SK-N-SH (cell line): ENCODE measurements around the gene MRPS2. TPM values are rescaled to one million over a fixed set of nuclear protein-coding genes. Genes with fewer than 3 reads are reported as not detected.
"Not testable (repeated sequence)": the region's sequence is repeated elsewhere in the genome, so short reads cannot be mapped to it uniquely, and the experiment has no call there.

ENCODE experiments used
- CTCF ChIA-PET: fragments of 300-600, 350-600 bp; formaldehyde crosslinking; extraction: SDS; loops from one replicate; lab custom pipeline; 2021; lab: Yijun Ruan, JAX
- POLR2A ChIA-PET: fragments of 350-600 bp; sonication (Branson Sonifier 250); formaldehyde crosslinking; extraction: SDS; loops from one replicate; lab custom pipeline; 2020; ENCODE audit warnings: antibody characterized with exemption, inconsistent platforms; lab: Yijun Ruan, JAX
- DNase-seq: peaks from one replicate; pipeline ENCODE4 v3.0.0; 2012
- H2AFZ ChIP-seq: fragments of 200-600 bp; sonication (generic); 2 replicates; pipeline ENCODE4 v1.8.1; 2016; ENCODE audit warnings: antibody characterized with exemption, mild to moderate bottlenecking, low read depth
- H3F3A ChIP-seq: fragments of 200-600 bp; sonication (generic); replicated peaks from 2 replicates; pipeline ENCODE3; 2016; ENCODE audit warnings: antibody characterized with exemption, mild to moderate bottlenecking; ENCODE audit not compliant: insufficient read depth
- H3K27ac ChIP-seq, 2 experiments: fragments of 200-500 bp in 1 of 2; fragments of 200-600 bp in 1 of 2; sonication (Bioruptor generic) in 1 of 2; sonication (generic), shearing (Covaris generic) in 1 of 2; 2 replicates each; pipeline versions ENCODE4 v1.5.1 to v1.6.1; 2014 to 2016; ENCODE audit warnings: low read depth in 2 of 2, inconsistent platforms in 1 of 2, low read length in 1 of 2, mild to moderate bottlenecking in 1 of 2, mixed read lengths in 1 of 2
- H3K27me3 ChIP-seq: fragments of 200-600 bp; sonication (generic), shearing (Covaris generic); 2 replicates; pipeline ENCODE4 v1.6.1; 2016; ENCODE audit warnings: mixed run types; ENCODE audit not compliant: insufficient read depth
- H3K36me3 ChIP-seq, 2 experiments: fragments of 200-500 bp in 1 of 2; fragments of 200-600 bp in 1 of 2; sonication (Bioruptor generic) in 1 of 2; sonication (generic) in 1 of 2; replicated peaks in 1 of 2; 2 replicates each; pipeline versions ENCODE3 to v1.5.1; 2014 to 2016; ENCODE audit warnings: low read length in 1 of 2, mild to moderate bottlenecking in 1 of 2; ENCODE audit not compliant: insufficient read depth in 2 of 2, control insufficient read depth in 1 of 2
- H3K4me1 ChIP-seq, 2 experiments: fragments of 200-500 bp in 1 of 2; fragments of 200-600 bp in 1 of 2; sonication (Bioruptor generic) in 1 of 2; sonication (generic), shearing (Covaris generic) in 1 of 2; 2 replicates each; pipeline versions ENCODE4 v1.5.1 to v1.6.1; 2014 to 2016; ENCODE audit warnings: low read depth in 1 of 2, low read length in 1 of 2, mixed run types in 1 of 2; ENCODE audit not compliant: insufficient read depth in 2 of 2, control insufficient read depth in 1 of 2
- H3K4me2 ChIP-seq: fragments of 200-600 bp; sonication (generic), shearing (Covaris generic); 2 replicates; pipeline ENCODE4 v1.6.1; 2017; ENCODE audit warnings: mixed run types
- H3K4me3 ChIP-seq, 2 experiments: fragments of 200-500 bp in 1 of 2; fragments of 200-600 bp in 1 of 2; sonication (Bioruptor generic) in 1 of 2; sonication (generic), shearing (Covaris generic) in 1 of 2; 2 replicates each; pipeline versions ENCODE4 v1.5.1 to v1.8.1; 2014 to 2016; ENCODE audit warnings: low read depth in 2 of 2, inconsistent platforms in 1 of 2, low read length in 1 of 2, mild to moderate bottlenecking in 1 of 2, mixed read lengths in 1 of 2, moderate library complexity in 1 of 2
- H3K79me2 ChIP-seq: fragments of 200-600 bp; sonication (generic); 2 replicates; pipeline ENCODE4 v1.8.1; 2017; ENCODE audit warnings: mild to moderate bottlenecking; ENCODE audit not compliant: insufficient read depth
- H3K9ac ChIP-seq: fragments of 200-600 bp; sonication (generic); 2 replicates; pipeline ENCODE4 v1.6.1; 2017; ENCODE audit warnings: mixed run types
- H3K9me2 ChIP-seq: fragments of 200-600 bp; sonication (generic); 2 replicates; pipeline ENCODE4 v1.6.1; 2017; ENCODE audit warnings: mixed run types
- H3K9me3 ChIP-seq: fragments of 200-600 bp; sonication (generic); 2 replicates; pipeline ENCODE4 v1.6.1; 2017; ENCODE audit warnings: mixed run types, mild to moderate bottlenecking, moderate library complexity
- H4K20me1 ChIP-seq: fragments of 200-600 bp; sonication (generic); 2 replicates; pipeline ENCODE4 v1.6.1; 2017; ENCODE audit warnings: mild to moderate bottlenecking, mixed run types; ENCODE audit not compliant: insufficient read depth
- CHD2 ChIP-seq: fragments of 150-350 bp; IDR thresholded peaks from 2 replicates; pipeline ENCODE4 v1.6.1; 2018; ENCODE audit warnings: low read length; ENCODE audit not compliant: partially characterized antibody
- ELF1 ChIP-seq: IDR thresholded peaks from 2 replicates; pipeline ENCODE4 v1.4.0; 2012
- FOXM1 ChIP-seq: IDR thresholded peaks from 2 replicates; pipeline ENCODE4 v1.4.0; 2012; ENCODE audit warnings: low read depth, mild to moderate bottlenecking
- GATA2 ChIP-seq: sonication (generic); formaldehyde crosslinking; IDR thresholded peaks from 2 replicates; pipeline ENCODE4 v1.5.0; 2020; ENCODE audit warnings: mild to moderate bottlenecking, missing genetic modification reagents
- JUND ChIP-seq: IDR thresholded peaks from 2 replicates; pipeline ENCODE4 v1.4.0; 2012
- MAX ChIP-seq: IDR thresholded peaks from 2 replicates; pipeline ENCODE4 v1.4.0; 2012; ENCODE audit warnings: low read depth
- NFIC ChIP-seq: IDR thresholded peaks from 2 replicates; pipeline ENCODE4 v1.4.0; 2012; ENCODE audit warnings: borderline replicate concordance
- POLR2AphosphoS5 ChIP-seq: IDR thresholded peaks from 2 replicates; pipeline ENCODE4 v1.6.1; 2012; ENCODE audit warnings: low read depth, low read length
- RAD21 ChIP-seq: IDR thresholded peaks from 2 replicates; pipeline ENCODE4 v1.6.1; 2012; ENCODE audit warnings: mild to moderate bottlenecking, low read length
- RCOR1 ChIP-seq: fragments of 150-350 bp; IDR thresholded peaks from 2 replicates; pipeline ENCODE4 v1.6.1; 2017; ENCODE audit warnings: antibody characterized with exemption, low read length
- RFX5 ChIP-seq: IDR thresholded peaks from 2 replicates; pipeline ENCODE4 v1.6.1; 2012; ENCODE audit warnings: mild to moderate bottlenecking, improper control_type of control experiment, low read length
- USF2 ChIP-seq: fragments of 150-350 bp; IDR thresholded peaks from 2 replicates; pipeline ENCODE4 v1.6.1; 2017; ENCODE audit warnings: antibody characterized with exemption, low read length, low read depth, borderline replicate concordance
- WGBS: methylation state at CpG from one replicate; pipeline ENCODE4 v1.1.6; 2017; ENCODE audit warnings: low lambda C conversion rate; 5-methylcytosine and 5-hydroxymethylcytosine counted together
- polyA plus RNA-seq, 3 experiments: library from polyadenylated mRNA; depleted of rRNA; stranded (reverse); fragments of >200 nt; gene quantifications; 2 replicates each; pipeline ENCODE4 v1.2.3, GENCODE V29; 2012
- TF ChIP-seq, protein P1 (sequence below): fragments of 200-600 bp; sonication (generic); IDR thresholded peaks from 2 replicates; pipeline ENCODE4 v1.6.1; 2017; ENCODE audit warnings: antibody characterized with exemption, mild to moderate bottlenecking, moderate library complexity
- TF ChIP-seq, protein P2 (sequence below): IDR thresholded peaks from 2 replicates; pipeline ENCODE4 v1.4.0; 2012; ENCODE audit warnings: low read depth, borderline replicate concordance
- TF ChIP-seq, protein P3 (sequence below): fragments of 150-350 bp; IDR thresholded peaks from 2 replicates; pipeline ENCODE4 v1.6.1; 2016; ENCODE audit warnings: mild to moderate bottlenecking, low read depth, low read length
- TF ChIP-seq, protein P4 (sequence below): IDR thresholded peaks from 2 replicates; pipeline ENCODE4 v1.4.0; 2012; ENCODE audit warnings: low read depth, borderline replicate concordance

The MRPS2 gene
- polyA plus RNA-seq, 1 of the 3 experiments (the other 2 are of a cell fraction) = 113 TPM

GRCh38 chr9:135546792-135547617, 46.5 kb downstream of the MRPS2 start:
- H3K9me3 ChIP-seq, CTCF ChIA-PET, H3K9ac ChIP-seq, H3K36me3 ChIP-seq, H3K4me2 ChIP-seq, DNase-seq, H3K4me3 ChIP-seq, H3F3A ChIP-seq, H3K79me2 ChIP-seq, H4K20me1 ChIP-seq, H3K4me1 ChIP-seq, H3K27ac ChIP-seq, H3K9me2 ChIP-seq, H3K27me3 ChIP-seq, H2AFZ ChIP-seq, POLR2A ChIA-PET: not testable (repeated sequence)
- 55% methylated on average over 12 of the region's 21 CpGs for WGBS

DNA sequence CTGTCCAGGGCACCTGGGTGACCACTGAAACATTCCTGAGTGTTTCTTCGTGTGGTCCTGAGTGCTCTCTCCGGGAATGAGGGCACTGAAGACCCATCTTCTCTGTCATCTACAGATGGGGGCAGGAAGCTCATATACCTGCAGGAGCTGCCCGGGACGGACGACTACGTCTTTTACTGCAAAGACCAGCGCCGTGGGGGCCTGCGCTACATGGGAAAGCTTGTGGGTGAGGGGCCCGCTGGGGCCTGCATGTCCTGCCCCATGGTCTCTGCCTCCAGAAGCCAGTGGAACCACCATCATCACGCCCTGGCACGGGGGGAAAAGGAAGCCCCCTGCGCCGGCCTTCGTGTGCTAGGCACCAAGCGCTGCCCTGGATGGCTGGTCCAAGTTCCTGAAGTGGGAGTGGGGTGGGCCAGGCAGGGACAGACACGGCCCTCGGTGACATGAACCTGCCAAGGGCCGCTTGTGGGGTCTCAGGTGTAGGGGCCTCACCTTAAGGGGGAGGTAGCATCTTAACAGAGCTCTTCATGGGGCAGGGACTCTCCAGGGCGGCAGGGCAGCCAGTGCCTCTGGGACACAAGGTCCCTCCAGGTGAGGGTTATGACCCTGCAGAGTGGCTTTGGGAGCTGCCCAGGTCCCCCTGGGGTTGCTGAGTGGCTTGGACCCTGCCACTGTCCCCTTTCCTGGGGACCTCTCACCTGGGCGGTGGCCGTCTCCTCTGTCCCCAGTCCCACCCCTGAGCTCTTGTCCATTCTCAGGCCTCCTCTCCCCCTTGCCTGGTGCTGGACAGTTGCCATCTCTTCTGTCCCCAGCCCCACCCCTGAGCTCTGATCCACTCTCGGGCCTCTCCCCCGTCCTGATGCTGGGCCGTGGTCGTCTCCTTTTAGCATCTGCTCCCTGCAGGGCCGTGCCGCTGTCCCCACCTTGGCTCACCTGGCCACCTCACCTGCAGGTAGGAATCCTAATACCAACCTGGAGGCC, 47.6 kb downstream of the MRPS2 start:
- WGBS = 62% methylated on average over 22 of the region's 28 CpGs
- Histone ChIP-seq H3F3A (no peaks in the 10 kb centered on the region), H3K9me3 (no peaks in the 10 kb centered on the region), H3K27ac (no peak overlapping the region), H3K4me2 (no peak overlapping the region), H3K27me3 (no peaks in the 10 kb centered on the region), H3K79me2 (no peaks in the 10 kb centered on the region), H3K36me3 (no peaks in the 10 kb centered on the region), H2AFZ (no peak overlapping the region), H3K4me1 (no peaks in the 10 kb centered on the region), H3K4me3 (no peak overlapping the region), H3K9ac (no peak overlapping the region), H4K20me1 (no peaks in the 10 kb centered on the region), H3K9me2 (no peaks in the 10 kb centered on the region)
- DNase-seq = no peak
- ChIA-PET POLR2A (no interaction called here), CTCF (no interaction called here)
- TF ChIP-seq RFX5 (no peak), POLR2AphosphoS5 (no peak), MAX (no peak), USF2 (no peak), CHD2 (no peak), ELF1 (no peak), GATA2 (no peak), FOXM1 (no peak), NFIC (no peak), JUND (no peak), RAD21 (no peak), RCOR1 (no peak)
- TF ChIP-seq, protein P1, sequence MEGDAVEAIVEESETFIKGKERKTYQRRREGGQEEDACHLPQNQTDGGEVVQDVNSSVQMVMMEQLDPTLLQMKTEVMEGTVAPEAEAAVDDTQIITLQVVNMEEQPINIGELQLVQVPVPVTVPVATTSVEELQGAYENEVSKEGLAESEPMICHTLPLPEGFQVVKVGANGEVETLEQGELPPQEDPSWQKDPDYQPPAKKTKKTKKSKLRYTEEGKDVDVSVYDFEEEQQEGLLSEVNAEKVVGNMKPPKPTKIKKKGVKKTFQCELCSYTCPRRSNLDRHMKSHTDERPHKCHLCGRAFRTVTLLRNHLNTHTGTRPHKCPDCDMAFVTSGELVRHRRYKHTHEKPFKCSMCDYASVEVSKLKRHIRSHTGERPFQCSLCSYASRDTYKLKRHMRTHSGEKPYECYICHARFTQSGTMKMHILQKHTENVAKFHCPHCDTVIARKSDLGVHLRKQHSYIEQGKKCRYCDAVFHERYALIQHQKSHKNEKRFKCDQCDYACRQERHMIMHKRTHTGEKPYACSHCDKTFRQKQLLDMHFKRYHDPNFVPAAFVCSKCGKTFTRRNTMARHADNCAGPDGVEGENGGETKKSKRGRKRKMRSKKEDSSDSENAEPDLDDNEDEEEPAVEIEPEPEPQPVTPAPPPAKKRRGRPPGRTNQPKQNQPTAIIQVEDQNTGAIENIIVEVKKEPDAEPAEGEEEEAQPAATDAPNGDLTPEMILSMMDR = no peak
- TF ChIP-seq, protein P2, sequence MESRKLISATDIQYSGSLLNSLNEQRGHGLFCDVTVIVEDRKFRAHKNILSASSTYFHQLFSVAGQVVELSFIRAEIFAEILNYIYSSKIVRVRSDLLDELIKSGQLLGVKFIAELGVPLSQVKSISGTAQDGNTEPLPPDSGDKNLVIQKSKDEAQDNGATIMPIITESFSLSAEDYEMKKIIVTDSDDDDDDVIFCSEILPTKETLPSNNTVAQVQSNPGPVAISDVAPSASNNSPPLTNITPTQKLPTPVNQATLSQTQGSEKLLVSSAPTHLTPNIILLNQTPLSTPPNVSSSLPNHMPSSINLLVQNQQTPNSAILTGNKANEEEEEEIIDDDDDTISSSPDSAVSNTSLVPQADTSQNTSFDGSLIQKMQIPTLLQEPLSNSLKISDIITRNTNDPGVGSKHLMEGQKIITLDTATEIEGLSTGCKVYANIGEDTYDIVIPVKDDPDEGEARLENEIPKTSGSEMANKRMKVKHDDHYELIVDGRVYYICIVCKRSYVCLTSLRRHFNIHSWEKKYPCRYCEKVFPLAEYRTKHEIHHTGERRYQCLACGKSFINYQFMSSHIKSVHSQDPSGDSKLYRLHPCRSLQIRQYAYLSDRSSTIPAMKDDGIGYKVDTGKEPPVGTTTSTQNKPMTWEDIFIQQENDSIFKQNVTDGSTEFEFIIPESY = no peak
- TF ChIP-seq, protein P3, sequence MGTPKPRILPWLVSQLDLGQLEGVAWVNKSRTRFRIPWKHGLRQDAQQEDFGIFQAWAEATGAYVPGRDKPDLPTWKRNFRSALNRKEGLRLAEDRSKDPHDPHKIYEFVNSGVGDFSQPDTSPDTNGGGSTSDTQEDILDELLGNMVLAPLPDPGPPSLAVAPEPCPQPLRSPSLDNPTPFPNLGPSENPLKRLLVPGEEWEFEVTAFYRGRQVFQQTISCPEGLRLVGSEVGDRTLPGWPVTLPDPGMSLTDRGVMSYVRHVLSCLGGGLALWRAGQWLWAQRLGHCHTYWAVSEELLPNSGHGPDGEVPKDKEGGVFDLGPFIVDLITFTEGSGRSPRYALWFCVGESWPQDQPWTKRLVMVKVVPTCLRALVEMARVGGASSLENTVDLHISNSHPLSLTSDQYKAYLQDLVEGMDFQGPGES = no peak
- TF ChIP-seq, protein P4, sequence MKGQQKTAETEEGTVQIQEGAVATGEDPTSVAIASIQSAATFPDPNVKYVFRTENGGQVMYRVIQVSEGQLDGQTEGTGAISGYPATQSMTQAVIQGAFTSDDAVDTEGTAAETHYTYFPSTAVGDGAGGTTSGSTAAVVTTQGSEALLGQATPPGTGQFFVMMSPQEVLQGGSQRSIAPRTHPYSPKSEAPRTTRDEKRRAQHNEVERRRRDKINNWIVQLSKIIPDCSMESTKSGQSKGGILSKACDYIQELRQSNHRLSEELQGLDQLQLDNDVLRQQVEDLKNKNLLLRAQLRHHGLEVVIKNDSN = no peak
